T-helper 1 cell treated with Interleukin-12 subunit alpha and Interleukin-12 subunit beta and Interleukin-4 antibody, amounts not matched to agents 30 ng/mL and 1 ng/mL, for 36 hours (primary cell): ENCODE measurements around the gene MEX3A. TPM values are rescaled to one million over a fixed set of nuclear protein-coding genes. Genes with fewer than 3 reads are reported as not detected.
"Not testable (repeated sequence)": the region's sequence is repeated elsewhere in the genome, so short reads cannot be mapped to it uniquely, and the experiment has no call there.

Source experiments
- intact Hi-C: fragments of 100-400 bp; cut with micrococcal nuclease; formaldehyde crosslinking; loops from one replicate; pipeline ENCODE4 v1.15.1; 2024
- total RNA-seq: library from RNA; stranded (reverse); gene quantifications from 2 replicates; pipeline ENCODE4 v1.2.3, GENCODE V29; 2022

Gene MEX3A
- total RNA-seq, 1 donor from 2014 or later: not detected

- intact Hi-C loops: no loop called here
Measured at GRCh38 chr1:156119503-156120209, 37.4 kb upstream of the MEX3A start.

- intact Hi-C loops: no loop called here
Measured at GRCh38 chr1:156118177-156118868, 36.1 kb upstream of the MEX3A start.

GRCh38 chr1:156117414-156118176 lies 35.3 kb upstream of the MEX3A start:
- intact Hi-C loops: no loop called here

GRCh38 chr1:156116731-156117130 lies 34.5 kb upstream of the MEX3A start:
- intact Hi-C loops: not testable (repeated sequence)

GRCh38 chr1:156115514-156116374 lies 33.5 kb upstream of the MEX3A start:
- intact Hi-C loops: no loop called here

GRCh38 chr1:156114919-156115513 lies 32.8 kb upstream of the MEX3A start:
- intact Hi-C loops: loop anchor here (1.0 kb wide), 5 partner anchors 8 to 95 kb away; partner anchors contain the start of gene SSR2

- intact Hi-C loops: loop anchor here (1.0 kb wide), 5 partner anchors 8 to 94 kb away; partner anchors contain the start of gene SSR2
Measured at GRCh38 chr1:156114101-156114918, 32.0 kb upstream of the MEX3A start, which contains the start of gene LMNA. Gene LMNA (plus strand): TSS chr1:156114711. CDS start chr1:156114919, 208 bp downstream.

- intact Hi-C loops: no loop called here
Measured at GRCh38 chr1:156113282-156113950, 31.2 kb upstream of the MEX3A start.

GRCh38 chr1:156112276-156113137 lies 30.2 kb upstream of the MEX3A start:
- intact Hi-C loops: no loop called here

GRCh38 chr1:156111355-156111962 lies 29.2 kb upstream of the MEX3A start:
- intact Hi-C loops: no loop called here

- intact Hi-C loops: no loop called here
Measured at GRCh38 chr1:156110252-156110651, 28.0 kb upstream of the MEX3A start.

GRCh38 chr1:156108664-156109241 lies 26.5 kb upstream of the MEX3A start:
- intact Hi-C loops: no loop called here

GRCh38 chr1:156108057-156108456 lies 25.8 kb upstream of the MEX3A start:
- intact Hi-C loops: no loop called here

GRCh38 chr1:156106624-156107488 lies 24.6 kb upstream of the MEX3A start:
- intact Hi-C loops: loop anchor here (1.0 kb wide), 3 partner anchors 7 to 20 kb away; partner anchors contain the start of gene LMNA

- intact Hi-C loops: no loop called here
Measured at GRCh38 chr1:156104861-156105832, 22.9 kb upstream of the MEX3A start.
